ENCODE results near the gene PNLIPRP2.

Gene PNLIPRP2

DNA sequence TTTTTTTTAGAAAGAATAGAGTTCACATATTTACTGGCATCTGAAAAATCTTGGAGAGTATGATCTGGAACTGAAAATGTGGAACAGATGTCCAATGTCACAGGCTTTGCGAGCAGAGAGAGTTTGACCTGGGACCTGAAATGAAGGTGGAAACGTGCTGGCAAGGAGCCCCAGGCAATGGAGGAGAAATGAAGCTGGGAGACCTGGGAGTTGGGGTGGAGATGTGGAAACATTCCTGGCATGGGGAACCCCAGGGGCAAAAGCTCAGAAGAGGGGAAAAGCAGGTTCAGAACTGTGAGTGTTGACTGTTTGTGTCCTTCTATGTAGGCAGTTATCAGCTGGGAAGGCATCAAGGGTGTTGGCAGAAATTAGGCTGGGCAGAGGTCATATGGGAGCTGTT is 7.3 kb upstream of the PNLIPRP2 start:
- DNase-seq = no peak

DNA sequence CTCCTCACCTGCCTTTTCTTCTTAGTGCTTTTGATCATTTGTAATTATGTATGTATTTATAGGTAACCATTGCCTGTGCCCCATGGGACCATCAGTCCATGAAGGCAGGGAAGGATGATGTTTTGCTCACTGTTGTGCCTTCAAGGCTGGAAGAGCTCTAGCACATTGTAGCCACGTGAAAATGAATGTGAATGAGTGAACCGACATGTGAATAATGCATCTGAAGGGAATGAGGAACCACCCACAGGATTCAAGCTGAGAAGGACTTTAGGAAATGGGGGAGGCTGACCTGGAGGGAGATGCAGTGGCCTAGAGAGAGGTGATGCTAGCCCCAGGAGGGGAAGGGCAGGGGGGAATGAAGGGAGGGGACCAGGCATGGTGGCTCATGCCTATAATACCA is 6.0 kb upstream of the PNLIPRP2 start:
- DNase-seq = no peak

DNA sequence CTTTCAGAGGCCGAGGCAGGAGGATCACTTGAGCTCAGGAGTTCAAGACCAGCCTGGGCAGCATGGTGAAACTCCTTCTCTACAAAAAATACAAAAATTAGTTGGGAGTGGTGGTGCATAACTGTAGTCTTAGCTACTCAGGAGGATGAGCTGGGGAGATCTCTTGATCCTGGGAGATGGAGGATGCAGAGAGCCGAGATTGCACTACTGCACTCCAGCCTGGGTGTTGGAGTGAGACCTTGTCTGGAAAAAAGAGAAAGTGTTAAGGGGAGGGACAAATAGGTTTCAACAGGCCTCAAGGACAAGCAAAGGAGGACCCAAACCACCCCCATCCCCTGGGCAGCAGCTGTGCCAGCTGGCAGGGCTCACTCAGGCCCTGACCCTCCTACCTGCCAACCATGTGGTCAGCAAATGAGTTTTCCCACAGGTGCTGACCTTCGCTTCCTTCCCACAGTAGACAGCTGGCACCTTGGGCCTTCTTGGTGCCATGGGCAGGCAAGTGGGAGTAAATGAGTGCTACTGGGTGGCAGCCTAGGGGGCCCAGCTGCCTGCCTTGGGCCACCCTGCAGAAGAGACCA is 5.5 kb upstream of the PNLIPRP2 start:
- DNase-seq = no peak

DNA sequence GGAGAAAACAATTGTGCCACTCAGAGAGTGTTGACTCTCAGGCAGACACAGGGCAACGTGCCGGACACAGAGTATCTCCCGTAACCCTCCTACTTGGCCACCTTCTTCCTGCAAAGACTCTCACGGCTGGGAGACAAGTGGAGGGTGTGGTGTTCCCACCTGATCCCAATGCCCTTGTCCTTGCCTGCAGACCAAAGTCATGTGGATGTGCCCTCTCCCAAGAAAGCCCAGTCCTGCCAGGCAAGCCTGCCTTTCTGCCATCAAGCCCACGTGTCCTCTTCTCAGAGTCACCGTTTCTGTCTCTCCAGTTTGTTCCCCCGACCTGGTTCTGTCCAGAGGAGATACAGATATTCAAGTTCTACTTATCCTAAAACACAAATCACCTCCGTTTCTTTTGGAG is 723 bp downstream of the PNLIPRP2 start:
- no peak for DNase-seq

DNA sequence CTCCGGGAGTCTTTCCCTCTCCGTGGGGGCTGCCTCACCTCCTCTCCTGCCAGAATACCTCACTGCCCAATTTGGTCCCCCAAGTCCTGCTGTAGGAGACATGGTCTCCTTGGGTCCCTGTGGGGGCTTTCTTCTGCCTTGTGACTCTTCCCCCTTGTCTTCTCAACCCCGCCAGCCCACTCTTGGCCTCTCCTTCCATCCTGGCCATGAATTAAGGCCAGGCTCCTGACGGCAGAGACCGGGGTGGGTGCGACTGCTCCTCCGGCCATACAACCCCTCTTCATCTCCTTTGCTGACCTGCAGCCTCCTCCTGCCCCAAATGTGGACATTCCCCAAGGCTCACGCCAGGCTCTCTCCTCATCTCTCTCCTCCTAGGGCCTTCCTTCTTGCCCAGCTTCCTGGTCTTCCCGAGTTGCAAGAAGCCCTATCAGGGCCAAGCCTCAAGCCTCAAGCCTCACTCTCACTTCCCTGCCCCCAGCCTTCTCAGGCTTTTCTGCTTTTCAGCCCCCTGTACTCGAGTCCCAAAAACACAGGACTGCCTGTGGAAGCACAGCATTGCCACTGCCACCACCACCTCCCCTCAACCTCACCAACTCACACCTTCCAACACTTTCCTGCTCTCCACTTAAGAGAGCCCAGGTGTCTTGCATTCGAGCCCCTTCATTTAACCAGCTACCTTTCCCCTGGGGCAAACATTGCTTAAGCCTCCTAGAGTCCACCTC is 1.3 kb downstream of the PNLIPRP2 start:
- no peak for DNase-seq

DNA sequence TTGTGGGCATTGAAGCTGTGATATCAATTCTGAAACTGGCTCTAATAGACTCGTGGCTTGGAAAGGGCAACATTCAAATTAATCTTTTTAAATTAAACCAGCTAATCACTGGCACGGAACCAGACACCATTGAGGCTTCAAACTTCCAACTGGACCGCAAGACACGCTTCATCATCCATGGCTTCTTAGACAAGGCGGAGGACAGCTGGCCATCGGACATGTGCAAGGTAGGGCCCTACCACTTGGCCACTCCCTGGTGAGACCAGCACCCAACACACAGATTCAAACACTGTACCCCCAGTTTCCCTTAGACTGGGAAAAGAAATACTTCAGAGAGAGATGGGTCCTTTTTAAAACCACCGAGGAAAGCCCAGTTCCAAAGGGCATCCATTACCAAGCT is 5.1 kb downstream of the PNLIPRP2 start:
- DNase-seq = no peak

DNA sequence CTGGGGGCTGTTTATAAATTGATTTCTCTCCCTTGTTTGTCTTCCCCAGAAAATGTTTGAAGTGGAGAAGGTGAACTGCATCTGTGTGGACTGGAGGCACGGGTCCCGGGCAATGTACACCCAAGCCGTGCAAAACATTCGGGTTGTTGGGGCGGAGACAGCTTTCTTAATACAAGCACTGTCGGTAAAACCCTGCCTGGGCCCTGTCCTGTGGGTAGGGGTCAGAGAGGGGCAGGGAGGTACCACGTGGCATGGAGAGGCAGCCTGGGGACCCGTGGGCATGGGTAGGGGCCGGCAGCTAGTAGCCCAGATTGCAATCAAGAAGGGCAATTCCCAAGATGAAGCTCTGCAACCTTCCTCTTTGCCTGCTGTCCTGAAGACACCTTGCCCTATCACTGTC is 6.1 kb downstream of the PNLIPRP2 start:
- DNase-seq = no peak

DNA sequence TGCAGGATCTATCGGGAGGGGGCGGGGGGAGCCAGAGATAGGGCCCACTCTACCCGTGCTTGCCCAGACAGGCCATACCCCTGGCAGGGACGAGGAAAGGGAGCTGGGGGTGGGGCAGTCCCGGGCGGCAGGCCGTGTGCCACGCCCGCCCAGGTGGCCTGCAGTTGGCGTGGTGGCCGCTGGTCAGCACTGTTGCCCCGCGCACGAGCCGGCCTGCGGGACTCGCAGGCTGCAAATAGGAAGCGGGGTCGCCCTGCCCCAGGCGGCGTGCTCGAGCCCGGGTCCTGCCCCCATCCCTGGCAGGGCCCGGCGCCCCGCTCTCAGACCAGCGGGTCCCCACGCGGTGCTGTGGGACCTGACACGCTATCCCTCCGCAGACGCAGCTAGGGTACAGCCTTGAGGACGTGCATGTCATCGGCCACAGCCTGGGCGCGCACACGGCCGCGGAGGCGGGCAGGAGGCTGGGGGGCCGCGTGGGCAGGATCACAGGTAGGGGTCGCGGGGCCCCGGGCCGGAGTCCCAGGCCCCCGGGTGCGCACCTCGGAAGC is 6.7 kb downstream of the PNLIPRP2 start:
- DNase-seq = no peak

DNA sequence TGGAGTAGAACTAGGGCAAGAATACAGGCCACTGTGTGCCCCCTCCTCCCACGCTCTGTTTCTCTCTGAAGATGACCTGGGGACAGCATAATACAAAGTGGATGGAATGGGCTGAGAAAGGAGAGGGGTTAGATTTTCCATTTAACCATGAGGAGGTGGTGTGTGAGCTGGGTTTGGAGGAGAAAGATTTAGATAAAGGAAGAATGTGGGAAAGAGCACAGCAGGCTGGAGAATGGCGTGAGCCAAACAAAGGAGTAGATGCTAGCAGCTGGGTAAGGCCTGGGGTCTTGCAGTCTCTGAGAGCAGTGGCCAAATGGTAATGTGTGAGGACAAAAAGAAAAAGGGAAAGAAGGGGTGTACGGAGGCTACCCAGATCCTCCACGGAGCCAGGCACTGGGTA is 8.6 kb downstream of the PNLIPRP2 start:
- no peak for DNase-seq

DNA sequence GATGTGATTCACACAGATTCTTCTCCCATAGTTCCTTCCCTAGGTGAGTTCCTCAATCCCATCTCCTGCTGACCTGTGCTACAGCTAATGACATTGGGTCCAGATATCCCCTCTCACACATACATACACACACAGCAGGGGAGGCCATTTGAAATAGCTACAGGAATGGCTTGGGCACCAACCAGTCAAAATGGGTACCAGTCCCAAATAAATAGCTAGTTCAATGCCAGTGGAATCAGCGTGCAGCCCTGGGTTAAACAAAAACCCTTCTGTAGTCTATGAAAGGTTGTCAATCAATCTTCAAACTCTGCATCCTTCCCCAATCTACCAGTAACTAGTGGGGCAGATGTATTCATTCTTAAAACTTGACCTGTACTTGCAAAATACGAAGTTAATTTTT is 9.3 kb downstream of the PNLIPRP2 start:
- DNase-seq = no peak

DNA sequence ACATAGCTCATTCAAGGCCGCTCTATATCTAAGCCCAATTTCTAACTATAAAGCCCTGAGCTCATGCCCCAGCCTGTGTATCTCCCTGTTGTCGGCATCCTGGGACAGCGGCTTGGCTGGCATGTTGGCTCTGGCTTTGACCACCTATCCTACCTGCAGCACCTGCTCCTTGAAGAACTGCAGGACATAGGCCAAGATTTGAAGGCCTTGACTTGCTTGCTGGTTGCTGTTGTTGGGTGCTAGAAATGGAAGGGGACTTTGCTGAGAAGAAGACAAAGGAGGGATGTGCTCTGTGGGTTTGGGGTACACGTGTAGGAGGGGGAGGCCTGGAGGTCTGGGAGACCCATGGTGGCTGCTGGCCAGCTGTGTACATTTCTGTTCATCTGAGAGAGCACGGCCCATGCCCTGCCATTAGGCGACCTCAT is 11.1 kb downstream of the PNLIPRP2 start:
- DNase-seq = no peak

DNA sequence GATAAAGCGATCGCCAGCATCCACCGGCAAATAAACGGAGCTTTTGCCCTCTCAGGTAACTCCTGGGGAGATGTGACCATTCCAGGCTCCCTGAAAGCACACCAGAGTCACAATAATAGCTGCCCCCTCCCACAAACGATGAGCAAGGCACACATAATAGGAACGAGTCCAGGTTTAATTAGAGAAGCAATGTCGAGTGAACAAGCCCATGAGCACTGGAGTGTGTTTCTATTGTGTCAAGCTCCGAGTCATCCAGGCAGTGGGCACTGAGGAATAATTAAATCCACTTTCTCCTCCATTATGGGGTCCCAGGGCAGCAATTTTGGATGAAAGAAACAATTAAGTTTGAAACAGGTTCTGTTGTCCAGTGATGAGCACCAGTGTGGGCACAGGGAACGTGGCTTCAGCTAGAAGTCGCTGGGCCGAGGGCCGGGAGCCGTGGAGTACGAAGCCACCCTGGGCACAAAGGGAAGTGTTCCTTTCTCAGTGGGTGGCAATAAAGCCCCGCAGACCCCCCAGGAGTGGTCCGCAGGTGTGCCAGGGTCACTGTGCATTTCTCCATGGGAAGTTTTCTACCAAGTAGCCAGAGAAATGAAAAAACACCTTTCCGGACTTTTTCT is 12.0 kb downstream of the PNLIPRP2 start:
- no peak for DNase-seq

DNA sequence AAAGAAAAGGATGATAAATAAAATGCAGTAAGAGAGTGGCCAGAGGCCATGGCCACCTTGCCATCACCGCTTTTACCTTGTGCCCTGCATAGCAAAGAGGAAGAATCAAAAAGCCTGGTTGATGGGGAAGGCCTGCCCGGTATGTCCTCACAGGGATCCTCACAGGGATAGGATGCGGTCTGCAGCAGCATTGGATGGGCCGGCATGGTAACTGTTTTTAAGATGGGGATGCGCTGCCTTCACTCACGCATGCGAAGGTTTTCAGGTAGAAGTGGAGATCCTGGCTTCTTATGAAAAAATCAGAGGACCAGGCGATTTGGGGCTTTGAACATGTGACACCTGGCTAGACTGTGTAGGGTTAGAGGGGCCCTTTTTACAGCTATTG is 12.5 kb downstream of the PNLIPRP2 start:
- DNase-seq = no peak

DNA sequence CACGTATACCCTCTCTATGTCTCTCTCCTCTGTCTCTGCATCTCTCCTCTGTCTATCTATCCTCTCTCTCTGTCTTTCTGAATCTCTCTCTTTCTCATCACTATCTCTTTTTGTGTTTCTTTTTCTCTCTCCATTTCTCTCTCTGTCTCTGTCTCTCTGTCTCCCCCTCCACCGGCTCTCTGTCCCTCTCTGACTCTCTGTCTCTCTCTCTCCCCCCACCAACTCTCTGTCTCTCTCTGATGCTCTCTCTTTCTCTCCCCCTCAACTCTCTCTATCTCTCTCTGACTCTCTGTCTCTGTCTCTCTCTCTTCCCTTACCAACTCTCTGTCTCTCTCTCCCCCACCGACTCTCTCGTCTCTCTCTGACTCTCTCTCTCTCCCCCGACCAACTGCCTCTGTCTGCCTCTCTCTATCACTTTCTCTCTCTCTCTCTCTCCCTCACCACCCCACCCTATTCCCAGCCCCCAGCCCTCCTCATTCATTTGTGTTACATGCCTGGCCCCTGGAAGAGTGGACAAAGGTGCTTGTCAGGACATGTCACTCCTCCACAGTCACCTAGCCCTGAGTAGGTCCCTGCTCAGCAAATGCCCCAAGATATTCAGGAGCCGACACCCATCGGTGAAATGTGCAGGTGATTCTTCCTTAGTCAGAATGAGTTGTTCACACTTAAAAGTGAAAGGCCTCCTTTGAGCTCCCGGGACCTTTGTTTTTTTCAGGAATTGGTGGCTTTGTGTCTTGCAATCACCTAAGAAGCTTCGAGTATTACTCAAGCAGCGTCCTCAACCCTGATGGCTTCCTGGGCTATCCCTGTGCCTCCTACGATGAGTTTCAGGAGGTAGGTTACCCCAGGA is 13.6 kb downstream of the PNLIPRP2 start:
- DNase-seq = no peak

DNA sequence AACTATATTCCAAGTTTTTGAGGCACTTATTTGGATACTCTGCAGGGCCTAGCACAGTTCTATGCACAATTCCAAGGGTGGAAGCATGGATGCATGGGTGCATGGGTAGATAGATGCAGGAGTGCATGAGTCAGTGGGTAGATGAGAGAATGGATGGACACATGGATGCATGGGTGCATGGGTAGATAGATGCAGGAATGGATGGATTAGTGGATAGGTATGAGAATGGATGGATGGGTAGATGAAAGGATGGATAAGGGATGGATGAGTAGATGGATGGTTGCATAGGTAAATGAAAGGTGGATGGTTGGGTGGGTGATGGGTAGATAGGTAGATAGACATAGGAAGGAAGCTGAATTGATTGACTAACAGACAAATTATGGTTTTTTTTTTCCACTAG is 15.6 kb downstream of the PNLIPRP2 start:
- no peak for DNase-seq

DNA sequence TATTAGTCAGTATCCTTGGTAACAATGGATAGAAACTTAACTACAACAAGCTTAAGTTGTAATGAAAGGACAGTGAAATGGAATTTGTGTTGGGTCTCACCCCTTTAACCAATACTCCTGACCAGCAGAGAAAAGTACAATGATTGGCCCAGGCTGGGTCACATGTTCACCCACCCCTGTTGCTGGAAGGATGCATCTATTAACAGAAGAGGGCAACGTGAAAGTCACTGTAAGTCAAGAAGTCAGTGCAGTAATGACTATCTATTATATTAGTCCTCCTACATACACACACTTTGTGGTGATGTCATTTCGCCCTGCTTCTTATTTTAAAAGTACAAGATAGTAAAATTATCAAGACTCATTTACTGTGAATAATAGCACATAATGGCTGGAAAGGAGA is 16.2 kb downstream of the PNLIPRP2 start:
- no peak for DNase-seq

DNA sequence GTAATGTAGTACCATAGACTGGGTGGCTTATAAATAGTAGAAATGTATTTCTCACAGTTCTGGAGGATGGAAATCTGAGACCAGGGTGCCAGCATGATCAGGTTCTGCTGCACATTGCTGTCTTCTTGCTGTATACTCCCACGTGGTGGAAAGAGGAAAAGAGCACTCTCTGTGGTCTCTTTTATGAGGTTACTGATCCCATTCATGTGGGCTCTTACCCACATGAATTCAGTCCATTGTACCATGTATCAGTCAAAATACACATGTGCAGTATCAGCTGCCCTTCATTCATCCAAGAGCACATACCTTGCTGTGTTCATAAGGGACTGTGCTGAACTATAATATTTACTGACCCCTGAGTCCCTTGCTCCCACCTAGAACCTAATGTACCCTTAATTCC is 17.1 kb downstream of the PNLIPRP2 start:
- no peak for DNase-seq

DNA sequence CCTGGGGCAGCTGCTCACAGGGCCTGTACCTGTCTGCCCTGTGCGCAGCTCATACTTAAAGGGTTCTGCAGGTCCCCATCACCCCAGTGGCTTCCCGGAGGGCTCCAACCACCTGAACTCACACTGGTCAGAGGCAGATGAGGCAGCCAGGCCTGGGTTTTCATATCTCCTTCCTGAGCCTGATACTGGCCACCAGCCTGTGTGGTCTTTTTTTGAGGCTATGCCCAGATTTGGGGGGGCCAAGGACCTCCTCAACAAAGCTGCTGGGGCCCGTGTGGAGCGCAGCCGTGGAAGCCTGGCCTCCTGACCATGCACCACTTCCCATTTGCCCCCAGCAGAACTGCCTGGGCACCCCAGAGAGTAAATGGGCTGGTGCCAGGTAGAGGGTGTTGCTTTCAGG is 25.7 kb downstream of the PNLIPRP2 start:
- no peak for DNase-seq

DNA sequence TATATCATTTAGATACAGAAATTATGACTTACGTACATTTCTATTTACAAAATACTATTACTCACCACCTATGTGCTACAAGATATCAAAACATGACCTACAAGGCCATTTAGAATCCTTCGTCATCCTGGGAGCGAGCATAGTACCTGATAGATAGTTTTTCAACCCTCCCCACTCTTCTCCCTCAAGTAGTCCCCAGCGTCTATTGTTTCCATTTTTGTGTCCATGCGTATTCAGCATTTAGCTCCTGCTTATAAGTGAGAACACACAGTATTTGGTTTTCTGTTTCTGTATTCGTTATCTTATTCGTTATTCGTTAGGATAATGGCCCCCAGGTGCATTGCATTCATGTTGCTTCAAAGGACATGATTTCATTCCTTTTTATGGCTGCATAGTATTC is 28.1 kb downstream of the PNLIPRP2 start:
- DNase-seq = no peak

DNA sequence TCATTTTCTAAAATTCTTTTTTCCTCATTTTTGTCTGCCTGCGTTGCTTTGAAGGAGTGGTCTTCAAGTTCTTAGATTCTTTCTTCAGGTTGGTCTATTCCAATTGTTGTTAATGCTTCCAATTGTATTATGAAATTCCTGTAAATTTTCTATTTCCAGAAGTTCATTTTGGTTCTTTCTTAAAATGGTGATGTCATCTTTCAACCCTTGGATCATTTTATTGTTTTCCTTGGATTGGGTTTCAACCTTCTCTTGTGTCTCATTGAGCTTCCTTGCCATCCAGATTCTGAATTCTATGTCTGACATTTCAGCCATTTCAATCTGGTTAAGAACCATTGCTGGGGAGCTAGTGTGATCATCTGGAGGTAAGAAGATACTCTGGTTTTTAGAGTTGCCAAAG is 33.1 kb downstream of the PNLIPRP2 start:
- DNase-seq = no peak

DNA sequence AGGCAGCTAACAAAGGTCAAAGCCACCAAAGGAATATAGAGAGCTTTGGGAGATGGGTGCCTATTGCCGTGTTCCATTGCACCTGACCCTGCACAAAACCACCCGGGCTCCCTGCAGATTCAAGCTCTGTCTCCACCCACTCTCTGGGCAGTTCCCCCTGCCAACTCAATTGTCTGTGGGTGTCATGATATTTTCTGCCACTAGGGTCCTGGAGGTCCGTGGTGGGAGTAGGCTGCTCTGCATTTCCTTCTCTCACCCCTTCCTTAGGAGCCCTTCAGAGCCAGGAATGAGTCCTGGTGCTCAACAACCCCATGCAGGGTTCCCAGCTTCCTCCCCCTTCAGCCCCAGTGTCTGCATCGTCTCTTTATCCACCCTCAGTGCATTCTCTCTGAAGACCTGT is 34.1 kb downstream of the PNLIPRP2 start:
- no peak for DNase-seq

DNA sequence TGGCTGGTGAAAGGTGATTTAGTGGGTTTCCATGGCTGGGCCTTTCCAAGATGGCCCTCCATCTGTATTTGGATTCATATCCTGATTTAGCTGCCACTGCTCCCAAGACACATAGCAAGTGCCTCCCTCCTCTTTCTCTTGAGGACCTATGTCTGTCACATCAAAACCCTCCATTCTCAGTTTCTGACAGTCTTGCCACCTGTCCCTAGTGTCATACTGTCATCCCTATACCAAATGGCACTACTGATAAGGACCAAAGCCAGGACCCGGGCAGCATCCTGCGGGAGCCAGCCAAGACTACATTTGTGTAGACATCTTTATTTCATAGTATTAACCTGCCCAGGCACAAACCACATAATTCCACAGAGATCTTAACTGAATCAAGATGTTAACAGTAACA is 34.8 kb downstream of the PNLIPRP2 start:
- DNase-seq = no peak

DNA sequence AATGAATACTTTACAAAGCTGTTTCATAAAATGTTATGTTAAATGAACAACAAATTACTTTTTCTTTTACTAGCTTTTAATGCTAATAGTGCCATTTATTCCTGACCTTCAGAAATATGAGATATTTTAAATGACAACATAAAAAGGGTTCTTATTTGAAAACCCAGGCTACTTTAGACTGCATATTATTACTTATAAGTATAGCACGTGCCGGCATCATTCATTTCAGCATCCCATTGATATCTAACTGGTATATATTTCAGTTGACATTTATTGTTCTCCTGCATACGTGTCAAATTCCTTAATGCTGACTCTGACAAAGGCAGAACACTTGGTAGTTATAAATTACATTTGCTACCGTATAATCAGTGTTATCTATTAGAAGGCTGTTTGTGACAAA is 35.3 kb downstream of the PNLIPRP2 start:
- no peak for DNase-seq
